NOMO-1 treated with dmso at 0.1 percent for 144 hours (cell line): ENCODE results near the gene KRTAP10-9.
"Not testable (repeated sequence)": the region's sequence is repeated elsewhere in the genome, so short reads cannot be mapped to it uniquely, and the experiment has no call there.

ENCODE experiments used
- DNase-seq: peaks from one replicate; lab custom pipeline; 2025; ENCODE audit not compliant: unreplicated experiment; lab: John Stamatoyannopoulos, UW

Gene KRTAP10-9

DNA sequence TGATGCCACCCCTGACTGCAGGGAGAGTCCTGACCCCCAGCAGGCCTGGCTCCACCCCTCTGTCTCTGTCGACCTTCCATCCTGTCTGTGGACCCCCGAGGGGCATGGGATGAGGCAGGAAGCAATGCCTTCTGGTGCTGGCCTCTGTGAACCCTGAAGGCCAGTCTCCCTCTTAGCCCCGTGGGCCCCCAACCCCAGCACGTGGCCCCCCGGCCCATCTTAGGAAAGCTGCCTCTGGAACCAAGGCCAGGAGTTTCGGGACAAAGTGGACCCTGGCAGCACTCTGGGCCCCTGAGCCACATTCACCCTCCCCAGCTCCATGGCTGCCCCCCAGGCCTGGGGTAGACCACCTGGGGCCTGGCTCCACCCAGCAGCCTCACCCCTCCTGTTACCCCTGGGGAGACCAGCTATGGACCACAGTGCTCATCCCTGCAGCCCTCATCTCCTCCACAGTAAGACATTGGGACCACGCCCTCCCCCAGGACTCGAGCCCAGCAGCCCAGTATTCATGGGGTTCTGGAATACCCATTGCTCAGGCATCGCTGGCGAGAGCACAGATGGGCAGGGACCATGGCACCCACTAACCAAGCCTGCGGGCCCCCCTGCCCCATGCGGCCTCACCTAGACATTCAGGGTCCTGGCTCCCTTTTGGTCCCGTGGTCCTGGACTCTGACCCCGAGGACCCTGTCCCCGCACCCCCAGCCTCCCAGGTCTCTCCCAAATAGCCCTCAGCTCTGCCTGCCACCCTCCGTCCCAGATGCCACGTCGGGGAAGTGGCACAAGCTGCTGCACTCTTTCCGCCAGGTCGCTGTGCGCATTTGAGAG, 11.8 kb downstream of the KRTAP10-9 start:
- DNase-seq, result not testable (repeated sequence)

DNA sequence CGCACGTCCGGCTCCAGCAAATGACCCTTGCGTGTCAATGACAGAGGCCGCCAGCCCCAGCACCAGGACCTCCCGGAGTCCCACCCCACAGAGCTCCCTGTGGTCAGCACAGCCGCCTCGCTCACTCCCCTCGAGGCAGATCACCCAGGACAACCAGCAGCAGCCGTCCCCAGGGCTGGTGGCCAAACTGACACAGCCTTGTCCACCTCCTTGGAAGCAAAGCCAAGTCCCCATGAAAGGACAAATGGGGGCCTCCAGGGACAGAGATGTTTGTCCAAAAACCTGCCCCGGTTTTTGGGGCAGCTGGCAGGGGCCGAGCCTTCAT, 12.4 kb downstream of the KRTAP10-9 start:
- DNase-seq, result no peak

- DNase-seq, result no peak
Observed at GRCh38 chr21:44640761-44641160, 13.9 kb downstream of the KRTAP10-9 start.

DNA sequence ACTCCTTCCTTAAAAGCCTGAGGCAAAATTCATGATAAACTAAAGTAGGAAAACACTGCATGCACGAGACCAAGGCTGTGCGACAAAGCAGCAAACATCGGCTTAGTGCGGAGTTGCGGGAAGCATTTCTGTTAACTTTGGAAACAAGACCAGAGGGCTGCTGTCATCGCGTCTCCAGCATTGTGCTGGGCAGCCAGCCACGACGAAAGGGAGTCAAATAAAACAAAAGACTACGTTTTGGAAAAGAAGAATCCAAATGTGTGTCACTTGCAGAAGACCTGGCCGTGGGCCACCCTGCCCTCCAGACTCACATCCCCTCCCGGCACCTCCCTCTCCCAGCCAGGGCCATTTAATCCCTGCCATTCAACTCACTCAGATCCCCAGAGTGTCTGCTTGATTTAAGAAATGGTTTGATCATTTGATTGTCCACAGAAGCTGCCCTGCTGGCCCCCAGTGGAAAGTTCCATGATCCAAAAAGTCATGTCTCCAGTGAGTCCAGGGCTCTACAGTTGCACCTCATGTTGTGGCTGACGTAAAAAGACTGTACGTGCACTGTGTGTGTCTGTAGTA, 16.9 kb downstream of the KRTAP10-9 start:
- DNase-seq, result no peak

DNA sequence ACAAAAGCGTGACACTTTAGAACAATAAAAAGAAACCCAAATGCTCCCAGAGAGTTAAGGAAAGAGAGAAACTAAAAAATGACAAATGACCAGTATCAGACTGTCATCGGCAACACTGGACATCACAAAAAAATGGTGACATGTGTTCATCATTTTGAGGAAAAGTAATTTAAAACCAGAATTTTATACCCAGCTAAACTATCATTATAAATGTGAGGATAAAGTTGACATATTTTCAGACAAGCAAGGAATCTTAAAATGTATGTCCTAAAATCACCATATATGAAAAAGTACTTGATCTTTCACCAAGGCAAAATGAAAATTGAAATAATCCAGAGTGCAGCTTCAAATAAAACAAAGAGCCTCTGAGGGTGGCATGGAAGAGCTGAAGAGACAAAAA, 18.0 kb downstream of the KRTAP10-9 start:
- DNase-seq, result no peak

DNA sequence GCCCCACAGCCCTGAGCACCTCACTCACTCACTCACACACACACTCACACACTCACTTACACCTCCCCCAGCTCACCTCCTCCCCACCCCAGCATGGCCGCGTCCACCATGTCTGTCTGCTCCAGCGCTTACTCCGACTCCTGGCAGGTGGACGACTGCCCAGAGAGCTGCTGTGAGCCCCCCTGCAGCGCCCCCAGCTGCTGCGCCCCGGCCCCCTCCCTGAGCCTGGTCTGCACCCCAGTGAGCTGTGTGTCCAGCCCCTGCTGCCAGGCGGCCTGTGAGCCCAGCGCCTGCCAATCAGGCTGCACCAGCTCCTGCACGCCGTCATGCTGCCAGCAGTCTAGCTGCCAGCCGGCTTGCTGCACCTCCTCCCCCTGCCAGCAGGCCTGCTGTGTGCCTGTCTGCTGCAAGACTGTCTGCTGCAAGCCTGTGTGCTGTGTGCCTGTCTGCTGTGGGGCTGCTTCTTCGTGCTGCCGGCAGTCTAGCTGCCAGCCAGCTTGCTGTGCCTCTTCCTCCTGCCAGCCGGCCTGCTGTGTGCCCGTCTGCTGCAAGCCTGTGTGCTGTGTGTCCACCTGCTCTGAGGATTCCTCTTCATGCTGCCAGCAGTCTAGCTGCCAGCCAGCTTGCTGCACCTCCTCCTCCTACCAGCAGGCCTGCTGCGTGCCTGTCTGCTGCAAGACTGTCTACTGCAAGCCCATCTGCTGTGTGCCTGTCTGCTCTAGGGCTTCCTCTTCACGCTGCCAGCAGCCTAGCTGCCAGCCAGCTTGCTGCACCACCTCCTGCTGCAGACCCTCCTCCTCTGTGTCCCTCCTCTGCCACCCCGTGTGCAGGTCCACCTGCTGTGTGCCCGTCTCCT, 19.7 kb downstream of the KRTAP10-9 start, which contains the start of gene KRTAP10-11:
KRTAP10-11 (plus strand) TSS at position 49 of the 856 bp plus-strand sequence; CDS start at position 94, 45 bp downstream.
- not testable (repeated sequence) for DNase-seq

- DNase-seq, result no peak
Observed at GRCh38 chr21:44647222-44647552, 20.3 kb downstream of the KRTAP10-9 start.

GRCh38 chr21:44648557-44649311, 21.8 kb downstream of the KRTAP10-9 start:
- no peak for DNase-seq

- DNase-seq, result no peak
Observed at GRCh38 chr21:44649521-44650100, 22.7 kb downstream of the KRTAP10-9 start.

DNA sequence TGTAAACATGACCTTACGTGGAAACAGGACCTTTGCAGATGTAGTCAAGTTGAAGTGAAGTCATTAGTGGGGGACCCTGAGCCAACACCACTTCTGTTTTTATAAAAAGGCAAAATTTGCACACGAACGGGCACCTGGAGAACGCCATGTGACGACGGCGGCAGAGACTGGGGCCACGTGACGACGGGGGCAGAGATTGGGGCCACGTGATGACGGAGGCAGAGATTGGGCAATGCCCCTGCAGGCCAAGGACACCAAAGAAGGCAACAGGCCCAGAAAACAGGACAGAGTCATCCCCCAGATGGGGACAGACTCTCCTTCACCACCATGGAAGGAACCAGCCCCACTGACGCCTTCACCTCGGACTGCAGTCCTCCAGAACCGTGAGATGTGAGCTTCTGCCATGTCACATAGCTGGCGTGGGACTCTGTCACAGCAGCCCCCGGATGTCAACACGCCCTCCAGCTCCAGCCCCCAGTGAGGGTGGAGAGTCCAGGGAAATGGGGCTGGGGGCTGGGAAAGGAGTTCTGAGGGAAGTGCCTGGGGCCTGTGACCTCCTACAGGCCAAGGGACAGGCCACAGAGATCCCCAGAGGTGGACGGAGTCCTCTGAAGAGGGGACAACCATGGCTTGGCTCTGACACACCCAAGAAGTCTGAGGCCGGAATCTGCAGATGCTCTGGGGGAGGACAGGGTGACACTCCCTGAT, 23.5 kb downstream of the KRTAP10-9 start:
- DNase-seq, result no peak

DNA sequence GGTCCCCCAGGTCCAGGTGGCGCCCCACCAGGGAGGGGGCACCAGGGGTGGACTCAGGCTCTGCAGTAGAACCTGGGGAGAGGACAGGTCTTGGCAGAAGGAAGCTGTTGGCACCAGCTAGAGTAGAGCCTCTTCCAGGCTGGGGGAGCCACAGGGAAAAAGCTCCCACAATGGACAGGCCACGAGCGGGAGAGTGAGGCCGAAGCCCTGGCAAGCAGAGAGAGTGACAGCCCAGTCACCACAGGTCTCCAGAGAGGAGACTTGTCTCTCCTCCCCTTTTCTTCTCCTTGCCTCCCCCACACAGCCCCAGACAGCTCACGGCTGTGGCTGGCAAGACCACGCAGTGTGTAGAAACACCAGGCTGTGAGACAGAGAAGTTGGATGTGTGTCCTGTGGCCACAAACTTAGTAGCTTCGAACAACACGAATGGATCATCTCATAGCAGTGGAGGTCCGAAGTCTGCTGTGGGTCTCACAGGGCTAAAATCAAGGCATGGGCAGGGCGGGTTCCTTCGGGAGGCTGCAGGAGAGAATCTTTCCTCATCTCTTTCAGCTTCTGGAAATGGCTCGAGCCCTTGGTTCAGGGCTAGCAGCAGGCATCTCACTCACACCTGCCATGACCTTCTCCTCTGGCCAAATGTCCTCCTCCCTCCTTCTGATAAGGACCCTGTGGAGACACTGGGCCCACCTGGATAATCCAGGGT, 24.2 kb downstream of the KRTAP10-9 start:
- DNase-seq, result no peak

DNA sequence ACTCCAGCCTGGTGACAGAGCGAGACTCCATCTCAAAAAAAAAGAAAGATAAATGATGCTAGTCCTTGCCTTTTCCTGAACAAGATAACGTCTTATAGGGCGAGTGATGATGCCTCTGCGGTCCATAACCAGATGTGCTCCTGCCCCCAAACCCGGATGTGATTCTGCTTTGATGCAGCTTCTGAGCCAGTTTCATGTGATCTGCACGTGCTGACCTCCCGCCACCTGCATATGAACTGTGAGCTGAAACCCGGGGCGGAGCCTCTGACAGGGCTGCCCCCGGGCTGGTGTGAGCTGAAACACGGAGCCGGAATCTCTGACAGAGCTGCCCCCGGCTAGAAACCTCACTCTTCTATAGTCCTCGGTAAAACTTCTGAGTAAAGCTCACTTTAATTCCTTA, 26.2 kb downstream of the KRTAP10-9 start:
- DNase-seq, result no peak

DNA sequence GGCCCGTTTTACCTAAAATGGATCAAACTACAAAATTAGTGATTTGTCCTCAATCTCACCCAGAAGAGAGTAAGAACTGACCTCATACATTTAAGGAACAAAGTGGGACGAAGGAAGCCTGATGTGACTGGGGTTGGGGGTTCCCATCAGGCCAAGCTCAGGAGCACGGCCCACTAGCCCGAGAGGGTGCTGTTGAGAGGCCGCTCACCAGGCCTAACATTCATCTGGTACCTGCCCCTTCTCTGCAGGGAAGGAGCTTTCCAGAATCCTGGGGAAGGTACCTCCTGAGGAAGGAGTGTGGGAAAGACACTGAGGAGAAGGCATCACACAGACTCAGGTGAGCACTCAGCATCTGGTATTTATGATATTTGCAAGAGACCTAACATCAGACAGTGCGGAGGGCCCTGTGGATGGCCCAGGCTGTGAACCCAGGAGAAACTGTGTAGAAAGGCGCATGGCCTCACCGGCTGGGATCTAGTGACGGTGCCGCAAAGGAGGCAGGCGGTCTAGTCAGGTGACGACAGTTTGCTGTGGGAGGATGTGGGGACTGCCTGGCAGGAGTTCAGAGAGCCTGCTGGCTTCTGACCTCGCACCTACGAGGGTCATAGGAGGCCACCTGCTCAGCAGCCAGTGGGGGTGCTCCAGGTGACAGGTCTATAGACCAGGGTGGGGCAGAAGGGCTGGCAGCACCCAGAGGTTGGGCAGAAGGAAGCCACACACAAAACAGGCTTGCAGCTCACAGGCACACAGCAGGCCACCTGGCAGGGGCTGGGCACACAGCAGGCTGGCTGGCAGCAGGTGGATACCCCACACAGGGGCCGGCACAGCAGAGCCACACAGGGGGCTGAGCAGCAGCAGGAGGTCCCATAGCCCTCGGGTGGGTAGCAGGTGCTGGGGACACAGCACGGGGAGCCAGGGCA, 27.0 kb downstream of the KRTAP10-9 start:
- DNase-seq, result no peak

DNA sequence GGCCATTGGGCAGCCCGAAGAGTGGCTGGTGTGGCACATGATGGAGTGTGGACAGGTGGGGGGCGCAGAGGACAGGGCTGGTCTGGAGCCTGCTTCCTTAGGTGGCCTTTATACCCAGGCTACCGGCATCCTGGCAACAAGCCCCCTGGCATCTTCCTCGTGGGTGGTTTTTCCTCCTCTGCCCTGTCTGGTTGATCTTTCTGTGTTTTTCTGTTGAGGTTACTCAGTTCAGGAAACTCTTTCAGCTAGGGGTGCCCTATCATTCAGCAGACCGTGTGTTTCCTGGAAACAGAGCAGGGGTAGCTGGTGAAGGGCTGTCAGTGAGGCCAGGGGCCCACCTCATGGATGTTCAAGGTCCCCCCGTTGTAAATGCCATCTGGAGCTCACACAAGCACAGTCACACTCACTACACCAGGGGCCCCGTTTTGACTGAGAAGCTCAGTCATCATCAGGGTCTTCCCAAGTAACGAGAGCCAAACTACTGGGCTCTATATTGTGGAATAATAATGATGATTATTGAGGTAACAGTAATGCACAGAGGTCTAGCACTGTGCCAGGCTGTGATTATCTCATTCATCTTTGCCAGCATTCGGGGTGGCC, 27.8 kb downstream of the KRTAP10-9 start, which contains the start of gene KRTAP12-4:
KRTAP12-4 (minus strand) TSS at position 84 of the 600 bp plus-strand sequence; CDS start at position 39, 45 bp downstream.
- no peak for DNase-seq

- DNase-seq, result no peak
Observed at GRCh38 chr21:44656868-44657267, 30.0 kb downstream of the KRTAP10-9 start.

GRCh38 chr21:44657635-44658540, 31.0 kb downstream of the KRTAP10-9 start, which contains the start of gene KRTAP12-3:
TSS of gene KRTAP12-3 (plus strand) at chr21:44657932. CDS start at chr21:44657980, 48 bp downstream.
- DNase-seq, result no peak

DNA sequence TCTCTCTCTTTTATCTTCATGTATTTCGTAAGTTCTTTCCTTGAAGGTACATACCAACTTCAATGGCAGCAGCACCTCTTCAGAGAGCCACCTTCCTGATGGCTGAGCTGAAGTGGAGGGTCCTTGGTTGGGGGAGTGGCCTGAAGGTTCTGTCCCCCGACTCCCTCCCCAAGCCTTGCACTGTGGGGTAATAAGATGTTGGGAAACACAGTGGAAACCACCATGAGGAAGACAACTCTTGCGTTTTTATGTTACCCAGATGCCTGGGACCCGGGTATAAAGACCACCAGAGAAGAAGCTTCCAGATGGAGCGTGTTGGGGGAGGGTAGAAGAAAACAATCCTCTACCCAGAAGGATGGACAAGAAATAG, 31.6 kb downstream of the KRTAP10-9 start:
- no peak for DNase-seq
